ENCODE data around the gene FABP1.

Gene FABP1

DNA sequence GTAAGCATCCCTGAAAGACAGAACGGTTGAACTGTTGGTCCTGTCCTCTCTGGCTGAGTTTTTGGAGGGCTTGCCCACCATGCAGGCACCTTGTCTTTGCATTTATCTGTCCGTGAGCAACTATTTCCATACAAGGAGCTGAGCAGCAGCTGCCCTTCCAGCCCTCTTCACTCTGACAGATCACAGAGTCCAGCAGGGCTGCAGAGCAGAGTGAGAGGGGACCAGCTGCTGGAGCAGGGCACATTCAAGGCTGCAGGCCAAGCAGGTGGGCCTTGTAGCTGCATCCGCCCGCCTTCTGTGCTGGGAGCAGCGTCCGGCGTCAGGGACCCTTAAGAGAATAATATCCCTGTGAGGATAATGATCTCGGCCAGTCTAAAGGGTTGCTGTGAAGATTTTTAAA is 50.8 kb downstream of the FABP1 start:
- no peak for DNase-seq

DNA sequence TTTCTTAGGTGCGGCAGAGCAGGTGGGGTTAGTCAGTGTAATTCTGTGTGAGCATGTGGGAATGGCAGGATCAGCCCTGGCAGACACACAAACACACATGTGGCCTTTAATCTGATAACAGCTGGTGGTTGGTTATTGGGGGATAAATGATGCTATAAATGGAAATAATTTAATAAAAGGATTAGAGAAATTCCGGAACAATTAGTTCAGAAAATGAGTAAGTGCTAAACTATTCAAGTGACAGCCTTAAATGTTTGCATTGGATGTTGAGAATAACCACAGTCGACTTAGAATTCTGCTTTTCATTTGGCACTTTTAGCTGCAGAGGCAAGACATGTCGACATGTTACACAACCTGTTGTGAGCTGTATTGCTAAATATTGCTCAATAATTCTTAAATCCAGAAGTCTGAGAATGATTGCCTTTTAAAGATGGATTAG is 53.0 kb downstream of the FABP1 start:
- no peak for DNase-seq

DNA sequence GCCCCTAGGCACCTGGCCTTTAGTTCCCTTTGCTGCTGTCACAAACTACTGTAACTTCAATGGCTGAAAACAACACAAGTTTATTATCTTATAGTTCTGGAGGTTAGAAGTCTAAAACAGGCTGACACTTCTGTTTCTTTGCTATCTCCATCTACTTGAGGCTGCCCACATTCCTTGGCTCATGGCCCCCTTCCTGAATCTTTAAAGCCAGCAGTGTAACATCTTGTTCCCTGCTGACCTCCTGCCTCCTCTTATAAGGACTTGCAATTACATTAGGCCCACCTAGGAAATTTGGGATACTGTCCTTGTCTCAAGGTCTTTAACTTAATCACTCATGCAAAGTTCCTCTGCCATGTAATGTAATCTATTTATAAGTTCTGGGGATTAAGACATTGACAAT is 53.7 kb downstream of the FABP1 start:
- DNase-seq: no peak

Data from stimulated activated CD4-positive, alpha-beta T cell treated with anti-CD3 and anti-CD28 coated beads, Interleukin-15, amount 100 ng/mL, for 24 hours (primary cell).